Testis (tissue), 5 donors: ENCODE data around the gene FLACC1. TPM values are rescaled to one million over a fixed set of nuclear protein-coding genes. Genes with fewer than 3 reads are reported as not detected.

Experiments
- DNase-seq: peaks from one replicate; pipeline ENCODE4 v3.0.0-alpha.2; 2019
- H3K27ac ChIP-seq, 2 donors: fragments of 200-600 bp; sonication (generic); one replicate each; pipeline ENCODE4 v1.5.1; 2019
- H3K27me3 ChIP-seq: fragments of 200-600 bp; sonication (generic); one replicate; pipeline ENCODE4 v1.5.1; 2019
- H3K36me3 ChIP-seq: fragments of 200-600 bp; sonication (generic); one replicate; pipeline ENCODE4 v1.5.1; 2017; ENCODE audit warnings: low read depth; ENCODE audit errors: missing control alignments
- H3K4me1 ChIP-seq: fragments of 200-600 bp; sonication (generic); one replicate; pipeline ENCODE4 v1.5.1; 2019
- H3K4me3 ChIP-seq, 2 donors: fragments of 200-600 bp; sonication (generic); one replicate each; pipeline ENCODE4 v1.5.1; 2017 to 2019
- H3K9me3 ChIP-seq: fragments of 200-600 bp; sonication (generic); one replicate; pipeline ENCODE4 v1.5.1; 2017
- CTCF ChIP-seq, 3 experiments: fragments of 450-650 bp in 2 of 3; fragments of 200-600 bp in 1 of 3; sonication (generic) in 1 of 3; IDR thresholded peaks; one replicate each; pipeline ENCODE4 v1.5.1; 2016 to 2019; ENCODE audit warnings: antibody characterized with exemption in 3 of 3, mild to moderate bottlenecking in 2 of 3, moderate library complexity in 1 of 3
- POLR2A ChIP-seq: fragments of 450-650 bp; IDR thresholded peaks from one replicate; pipeline ENCODE4 v1.6.1; 2017; ENCODE audit warnings: antibody characterized with exemption, mild to moderate bottlenecking, moderate library complexity
- WGBS, 2 donors: methylation state at CpG; one replicate each; pipeline ENCODE4 v1.1.5; 2018; 5-methylcytosine and 5-hydroxymethylcytosine counted together
- intact Hi-C: fragments of 100-400 bp; cut with DNase I; formaldehyde crosslinking; loops from one replicate; pipeline ENCODE4 v1.15.1; 2023; ENCODE audit warnings: low total_unique reads
- long read RNA-seq, 2 donors: transcript quantifications; one replicate each; lab custom pipeline, GENCODE V29; 2026
- polyA plus RNA-seq: library from polyadenylated mRNA; stranded (reverse); fragments of 350-450 nt; fragmentation: Illumina TruSeq; extraction: RNeasy Lipid Tissue Mini Kit (QIAGEN cat#74804); gene quantifications from one replicate; pipeline ENCODE4 v1.2.3, GENCODE V29; 2014; ENCODE audit warnings: low read depth, low replicate concordance; ENCODE audit not compliant: insufficient read depth
- total RNA-seq, 2 donors: library from RNA; depleted of rRNA; stranded (reverse); fragments of >200 nt; gene quantifications; one replicate each; pipeline ENCODE4 v1.2.3, GENCODE V29; 2016

FLACC1 gene, protein sequence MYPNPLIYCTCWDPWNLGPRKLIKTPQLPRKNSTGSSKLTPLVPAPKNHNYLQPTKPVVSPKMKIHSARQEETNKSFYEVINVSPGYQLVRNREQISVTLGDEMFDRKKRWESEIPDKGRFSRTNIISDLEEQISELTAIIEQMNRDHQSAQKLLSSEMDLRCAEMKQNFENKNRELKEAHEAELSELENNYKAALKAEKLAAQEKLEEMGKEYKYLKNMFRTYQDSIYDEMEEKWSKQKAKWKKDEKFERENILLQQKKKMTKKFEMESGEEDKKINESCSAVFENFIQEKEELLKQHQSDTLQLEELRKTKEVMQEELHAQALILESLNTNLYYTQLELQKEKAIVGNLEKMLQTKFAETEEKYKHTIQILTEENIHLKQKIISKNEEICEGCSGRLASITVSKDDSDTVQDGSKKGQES
- total RNA-seq (10 to 100 TPM; 10.5 to 21.5 TPM), polyA plus RNA-seq (20.4 TPM)
- long read RNA-seq, donor 1: 0 reads
- long read RNA-seq, donor 2: 0 reads

GRCh38 chr2:201357221-201357620, at the start of gene FLACC1:
Gene FLACC1, minus strand, starts transcription at chr2:201357345. Its CDS starts 5,941 bp downstream, at chr2:201351404.
- TF ChIP-seq CTCF (IDR thresholded peaks at IDR 0.05) (no peak), POLR2A (no peak)
- no peak within 1 kb of the TSS for H3K4me3 ChIP-seq
- no peaks in the 10 kb centered on the region for H3K4me1 ChIP-seq
- 66 to 71% methylated on average over 1 of the region's 1 CpG for WGBS, 2 donors
- no peaks in the 10 kb centered on the region for H3K9me3 ChIP-seq
- H3K27ac ChIP-seq: no peak within 1 kb of the TSS
- no peaks in the 10 kb centered on the region for H3K27me3 ChIP-seq
- DNase-seq: no peak
- intact Hi-C loops: no loop called here
- no peaks in the 10 kb centered on the region for H3K36me3 ChIP-seq

- Histone ChIP-seq H3K4me1 (no peaks in the 10 kb centered on the region), H3K27ac (no peak overlapping the region), H3K27me3 (no peaks in the 10 kb centered on the region), H3K4me3 (no peak overlapping the region), H3K36me3 (no peaks in the 10 kb centered on the region), H3K9me3 (no peaks in the 10 kb centered on the region)
- TF ChIP-seq CTCF (IDR thresholded peaks at IDR 0.05): no peak
- TF ChIP-seq POLR2A: no peak
- WGBS, 2 donors: 41 to 42% methylated on average over 3 of the region's 3 CpGs
- no peak for DNase-seq
- intact Hi-C loops: no loop called here
Observed at GRCh38 chr2:201406077-201406662, 49.0 kb upstream of the FLACC1 start.

GRCh38 chr2:201404699-201405280, 47.6 kb upstream of the FLACC1 start:
- Histone ChIP-seq H3K27ac (no peak overlapping the region), H3K36me3 (no peaks in the 10 kb centered on the region), H3K9me3 (no peaks in the 10 kb centered on the region), H3K4me3 (no peak overlapping the region), H3K4me1 (no peaks in the 10 kb centered on the region), H3K27me3 (no peaks in the 10 kb centered on the region)
- intact Hi-C loops: no loop called here
- WGBS, 2 donors: 88 to 90% methylated on average over 3 of the region's 3 CpGs
- no peak for TF ChIP-seq POLR2A
- no peak for TF ChIP-seq CTCF (IDR thresholded peaks at IDR 0.05)
- no peak for DNase-seq

GRCh38 chr2:201403880-201404279, 46.7 kb upstream of the FLACC1 start:
- H3K27ac ChIP-seq: no peak overlapping the region
- WGBS, 2 donors: 85 to 89% methylated on average over 3 of the region's 3 CpGs
- TF ChIP-seq CTCF (IDR thresholded peaks at IDR 0.05) (no peak), POLR2A (no peak)
- no peaks in the 10 kb centered on the region for H3K9me3 ChIP-seq
- intact Hi-C loops: no loop called here
- DNase-seq: no peak
- no peak overlapping the region for H3K4me3 ChIP-seq
- H3K27me3 ChIP-seq: no peaks in the 10 kb centered on the region
- no peaks in the 10 kb centered on the region for H3K4me1 ChIP-seq
- H3K36me3 ChIP-seq: no peaks in the 10 kb centered on the region
